GM10847 (cell line): Measurements from ENCODE around the gene CD86.

Experiments used
- POLR2A ChIP-seq: IDR thresholded peaks from 2 replicates; pipeline ENCODE4 v1.6.1; 2011; ENCODE audit not compliant: insufficient read length; ENCODE audit errors: extremely low read depth

CD86 gene

GRCh38 chr3:122079524-122080206 lies 24.5 kb downstream of the CD86 start:
- no peak for TF ChIP-seq POLR2A

- no peak for TF ChIP-seq POLR2A
These were observed 25.0 kb downstream of the CD86 start for GRCh38 chr3:122080207-122080587.

- TF ChIP-seq POLR2A: no peak
These were observed 26.5 kb downstream of the CD86 start for GRCh38 chr3:122081543-122082247.

GRCh38 chr3:122082357-122082756 lies 27.2 kb downstream of the CD86 start:
- TF ChIP-seq POLR2A: no peak

- TF ChIP-seq POLR2A: no peak
These were observed 29.6 kb downstream of the CD86 start for GRCh38 chr3:122084799-122085198.

GRCh38 chr3:122085673-122086072 lies 30.5 kb downstream of the CD86 start:
- no peak for TF ChIP-seq POLR2A

- no peak for TF ChIP-seq POLR2A
These were observed 33.4 kb downstream of the CD86 start for GRCh38 chr3:122088531-122088930.

GRCh38 chr3:122091602-122092295 lies 36.6 kb downstream of the CD86 start:
- TF ChIP-seq POLR2A: no peak

- no peak for TF ChIP-seq POLR2A
These were observed 37.5 kb downstream of the CD86 start for GRCh38 chr3:122092460-122093165.

GRCh38 chr3:122094125-122094524 lies 39.0 kb downstream of the CD86 start:
- TF ChIP-seq POLR2A: no peak

GRCh38 chr3:122094693-122095092 lies 39.5 kb downstream of the CD86 start:
- no peak for TF ChIP-seq POLR2A

GRCh38 chr3:122097141-122097540 lies 42.0 kb downstream of the CD86 start:
- TF ChIP-seq POLR2A: no peak

- no peak for TF ChIP-seq POLR2A
These were observed 43.4 kb downstream of the CD86 start for GRCh38 chr3:122098611-122099010.

GRCh38 chr3:122099255-122099654 lies 44.1 kb downstream of the CD86 start:
- no peak for TF ChIP-seq POLR2A

- TF ChIP-seq POLR2A: no peak
These were observed 44.9 kb downstream of the CD86 start for GRCh38 chr3:122100083-122100482.
